Peyer's patch (tissue), 4 donors: ENCODE measurements around the gene KRTAP1-4.
"Not testable (repeated sequence)": the region's sequence is repeated elsewhere in the genome, so short reads cannot be mapped to it uniquely, and the experiment has no call there.

Experiments
- POLR2A ChIP-seq, 2 donors: fragments of 450-650 bp; IDR thresholded peaks; one replicate each; pipeline ENCODE4 v1.5.1; 2017; ENCODE audit warnings: antibody characterized with exemption in 2 of 2, mild to moderate bottlenecking in 2 of 2, moderate library complexity in 2 of 2
- TF ChIP-seq, protein P1 (sequence below), 6 experiments: fragments of 450-650 bp in 4 of 6; fragments of 200-600 bp in 2 of 6; sonication (generic) in 1 of 6; IDR thresholded peaks; one replicate each; pipeline ENCODE4 v1.5.1; 2017 to 2019; ENCODE audit warnings: antibody characterized with exemption in 6 of 6, mild to moderate bottlenecking in 3 of 6, moderate library complexity in 1 of 6

DNA sequence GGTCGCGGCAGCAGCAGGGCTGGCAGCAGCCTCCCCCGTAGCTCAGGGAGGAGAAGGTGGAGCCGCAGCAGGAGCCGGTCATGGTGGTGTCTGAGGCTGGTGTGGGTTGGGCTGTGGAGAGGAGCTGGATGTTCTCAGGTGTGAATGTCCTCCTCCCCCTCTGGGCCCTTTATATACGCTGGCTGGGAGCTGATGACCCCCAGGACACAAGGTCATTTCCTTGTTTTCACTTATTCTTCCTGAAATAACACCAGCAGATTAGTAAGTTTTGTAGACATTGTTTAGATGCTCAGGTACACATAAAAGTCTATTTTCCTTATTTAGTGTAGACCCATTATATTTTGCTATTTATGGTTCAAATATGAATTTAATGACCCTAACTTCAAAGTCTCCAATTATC lies 25.1 kb upstream of the KRTAP1-4 start, which contains the start of gene KRTAP2-2:
- TF ChIP-seq, protein P1, sequence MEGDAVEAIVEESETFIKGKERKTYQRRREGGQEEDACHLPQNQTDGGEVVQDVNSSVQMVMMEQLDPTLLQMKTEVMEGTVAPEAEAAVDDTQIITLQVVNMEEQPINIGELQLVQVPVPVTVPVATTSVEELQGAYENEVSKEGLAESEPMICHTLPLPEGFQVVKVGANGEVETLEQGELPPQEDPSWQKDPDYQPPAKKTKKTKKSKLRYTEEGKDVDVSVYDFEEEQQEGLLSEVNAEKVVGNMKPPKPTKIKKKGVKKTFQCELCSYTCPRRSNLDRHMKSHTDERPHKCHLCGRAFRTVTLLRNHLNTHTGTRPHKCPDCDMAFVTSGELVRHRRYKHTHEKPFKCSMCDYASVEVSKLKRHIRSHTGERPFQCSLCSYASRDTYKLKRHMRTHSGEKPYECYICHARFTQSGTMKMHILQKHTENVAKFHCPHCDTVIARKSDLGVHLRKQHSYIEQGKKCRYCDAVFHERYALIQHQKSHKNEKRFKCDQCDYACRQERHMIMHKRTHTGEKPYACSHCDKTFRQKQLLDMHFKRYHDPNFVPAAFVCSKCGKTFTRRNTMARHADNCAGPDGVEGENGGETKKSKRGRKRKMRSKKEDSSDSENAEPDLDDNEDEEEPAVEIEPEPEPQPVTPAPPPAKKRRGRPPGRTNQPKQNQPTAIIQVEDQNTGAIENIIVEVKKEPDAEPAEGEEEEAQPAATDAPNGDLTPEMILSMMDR (IDR thresholded peaks at IDR 0.05), result not testable (repeated sequence)
- TF ChIP-seq POLR2A (IDR thresholded peaks at IDR 0.05), result not testable (repeated sequence)
